KMS-11 (cell line): Measurements from ENCODE around the gene CDH11.

Experiments used
- H2AFZ ChIP-seq: fragments of 200-600 bp; sonication (generic); 2 replicates; pipeline ENCODE4 v1.6.1; 2016; ENCODE audit warnings: antibody characterized with exemption, mixed run types, low read depth
- H3K27ac ChIP-seq: fragments of 200-600 bp; sonication (generic); 2 replicates; pipeline ENCODE4 v1.6.1; 2016; ENCODE audit warnings: mild to moderate bottlenecking, mixed run types
- H3K27me3 ChIP-seq: fragments of 200-600 bp; sonication (generic); 2 replicates; pipeline ENCODE4 v1.6.1; 2017; ENCODE audit warnings: mild to moderate bottlenecking, low read depth, mixed run types, moderate library complexity; ENCODE audit not compliant: insufficient read depth
- H3K36me3 ChIP-seq: fragments of 200-600 bp; sonication (generic); 2 replicates; pipeline ENCODE4 v1.6.1; 2017; ENCODE audit warnings: mild to moderate bottlenecking, mixed run types; ENCODE audit not compliant: insufficient read depth
- H3K4me1 ChIP-seq: fragments of 200-600 bp; sonication (generic); 2 replicates; pipeline ENCODE4 v1.6.1; 2016; ENCODE audit warnings: mild to moderate bottlenecking, low read depth, mixed run types; ENCODE audit not compliant: poor library complexity, severe bottlenecking
- H3K4me2 ChIP-seq: fragments of 200-600 bp; sonication (generic); 2 replicates; pipeline ENCODE4 v1.7.0; 2016; ENCODE audit warnings: mild to moderate bottlenecking, mixed run types
- H3K4me3 ChIP-seq: fragments of 200-600 bp; sonication (generic); IDR thresholded peaks from 2 replicates; pipeline ENCODE4 v1.6.1; 2017; ENCODE audit warnings: low read depth, low read length, mixed read lengths; ENCODE audit not compliant: insufficient read depth
- H3K79me2 ChIP-seq: fragments of 200-600 bp; sonication (generic); 2 replicates; pipeline ENCODE4 v1.6.1; 2016; ENCODE audit warnings: low read depth, mixed run types; ENCODE audit not compliant: insufficient read depth
- H3K9ac ChIP-seq: fragments of 200-600 bp; sonication (generic); 2 replicates; pipeline ENCODE4 v1.6.1; 2016; ENCODE audit warnings: mild to moderate bottlenecking, mixed run types
- H4K20me1 ChIP-seq: fragments of 200-600 bp; sonication (generic); 2 replicates; pipeline ENCODE4 v1.6.1; 2016; ENCODE audit warnings: mild to moderate bottlenecking, mixed run types; ENCODE audit not compliant: insufficient read depth
- CTCF ChIP-seq: fragments of 200-600 bp; sonication (generic); conservative IDR thresholded peaks from 2 replicates; pipeline ENCODE4 v1.6.1; 2017; ENCODE audit warnings: low read depth, mild to moderate bottlenecking, antibody characterized with exemption, low read length, moderate library complexity, mixed read lengths

Gene CDH11

GRCh38 chr16:65042438-65043365 lies 79.2 kb downstream of the CDH11 start:
- H3K79me2 ChIP-seq, result no peaks in the 10 kb centered on the region

DNA sequence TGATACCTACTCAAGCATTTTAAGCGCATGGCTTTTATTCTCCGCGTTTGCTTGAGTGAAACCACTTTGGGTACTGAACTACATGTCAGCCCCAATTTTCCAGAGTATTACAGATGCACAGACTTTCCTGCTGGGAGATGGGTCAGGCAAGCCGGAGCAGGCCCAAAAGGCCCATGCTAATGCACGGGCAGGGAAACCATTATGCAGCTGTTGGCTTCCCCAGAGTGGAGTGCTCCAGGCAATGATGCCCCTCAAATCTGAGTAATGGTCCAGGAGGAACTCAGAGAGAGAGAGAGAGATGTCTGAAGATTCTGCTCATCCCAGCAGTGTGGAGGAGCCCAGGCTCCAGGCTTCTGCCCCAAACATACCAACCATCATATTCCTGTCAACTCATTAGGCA lies 80.2 kb downstream of the CDH11 start:
- H3K27me3 ChIP-seq, result no peaks in the 10 kb centered on the region
- no peaks in the 10 kb centered on the region for H4K20me1 ChIP-seq
- H3K79me2 ChIP-seq, result no peaks in the 10 kb centered on the region
- H3K4me3 ChIP-seq, result no peak overlapping the region
- no peak for TF ChIP-seq CTCF
- no peak overlapping the region for H3K27ac ChIP-seq
- H3K36me3 ChIP-seq, result no peaks in the 10 kb centered on the region
- H3K9ac ChIP-seq, result no peak overlapping the region
- H2AFZ ChIP-seq, result no peak overlapping the region
- no peaks in the 10 kb centered on the region for H3K4me1 ChIP-seq
- no peak overlapping the region for H3K4me2 ChIP-seq

More at GRCh38 chr16:65042438-65043365, 79.2 kb downstream of the CDH11 start:
- H4K20me1 ChIP-seq, result no peaks in the 10 kb centered on the region
- H3K27me3 ChIP-seq, result no peaks in the 10 kb centered on the region
- no peak overlapping the region for H3K4me3 ChIP-seq
- TF ChIP-seq CTCF, result no peak
- H3K9ac ChIP-seq, result no peak overlapping the region
- no peaks in the 10 kb centered on the region for H3K36me3 ChIP-seq
- H3K27ac ChIP-seq, result no peak overlapping the region
- H3K4me1 ChIP-seq, result no peaks in the 10 kb centered on the region
- no peak overlapping the region for H2AFZ ChIP-seq
- H3K4me2 ChIP-seq, result no peak overlapping the region

- H2AFZ ChIP-seq, result no peak overlapping the region
- no peak overlapping the region for H3K4me2 ChIP-seq
- H4K20me1 ChIP-seq, result no peaks in the 10 kb centered on the region
- no peak overlapping the region for H3K4me3 ChIP-seq
- H3K4me1 ChIP-seq, result no peaks in the 10 kb centered on the region
- H3K27me3 ChIP-seq, result no peaks in the 10 kb centered on the region
- no peaks in the 10 kb centered on the region for H3K79me2 ChIP-seq
- no peak overlapping the region for H3K27ac ChIP-seq
- H3K36me3 ChIP-seq, result no peaks in the 10 kb centered on the region
- H3K9ac ChIP-seq, result no peak overlapping the region
- no peak for TF ChIP-seq CTCF
Measured at GRCh38 chr16:65038100-65038499, 83.8 kb downstream of the CDH11 start.

DNA sequence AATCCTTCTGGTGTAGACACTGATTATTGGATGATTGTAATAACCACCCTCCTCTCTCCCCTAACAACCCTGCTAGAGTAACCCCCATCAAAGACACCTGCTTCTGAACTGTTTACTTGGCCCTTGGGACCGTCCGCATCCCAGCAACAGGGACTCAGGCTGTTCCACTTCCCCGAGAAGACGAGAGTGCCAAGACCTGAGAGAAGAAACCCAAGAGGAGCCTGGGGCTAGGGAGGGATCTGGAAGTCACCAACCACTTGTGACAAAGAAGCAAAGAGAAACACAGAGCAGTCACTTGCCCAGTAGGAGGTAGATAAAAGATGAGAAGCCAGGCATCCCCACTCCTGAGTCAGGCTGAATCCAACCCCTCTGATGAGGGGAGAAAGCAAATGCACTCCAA lies 84.3 kb downstream of the CDH11 start:
- Histone ChIP-seq H3K27me3 (no peaks in the 10 kb centered on the region), H3K9ac (no peak overlapping the region), H3K79me2 (no peaks in the 10 kb centered on the region), H3K4me3 (no peak overlapping the region), H3K4me2 (no peak overlapping the region), H3K27ac (no peak overlapping the region), H4K20me1 (no peaks in the 10 kb centered on the region), H3K36me3 (no peaks in the 10 kb centered on the region), H2AFZ (no peak overlapping the region), H3K4me1 (no peaks in the 10 kb centered on the region)
- TF ChIP-seq CTCF, result no peak
